GM12864 (cell line): ENCODE results near the gene PTBP3.
A peak's percentile ranks its signal among the peaks of the same experiment; 100 is the strongest.
"Not testable (repeated sequence)": the region's sequence is repeated elsewhere in the genome, so short reads cannot be mapped to it uniquely, and the experiment has no call there.

Experiments
- DNase-seq: peaks from one replicate; pipeline ENCODE4 v3.0.0-alpha.2; 2011; ENCODE audit warnings: low read depth
- H3K4me3 ChIP-seq: 2 replicates; pipeline ENCODE4 v1.5.1; 2011; ENCODE audit warnings: mild to moderate bottlenecking, low read depth, low read length, control low read depth
- CTCF ChIP-seq: IDR thresholded peaks from 2 replicates; pipeline ENCODE4 v1.5.1; 2011; ENCODE audit warnings: low read depth, mild to moderate bottlenecking, moderate library complexity, low read length, control low read depth, inconsistent platforms; ENCODE audit errors: missing control alignments

Gene PTBP3

GRCh38 chr9:112283582-112284253 lies 49.7 kb downstream of the PTBP3 start:
- no peak overlapping the region for H3K4me3 ChIP-seq
- TF ChIP-seq CTCF: no peak
- DNase-seq: no peak

- H3K4me3 ChIP-seq, DNase-seq: not testable (repeated sequence)
Observed at GRCh38 chr9:112282841-112283240, 50.6 kb downstream of the PTBP3 start.

- DNase-seq: no peak
- H3K4me3 ChIP-seq: no peak overlapping the region
- TF ChIP-seq CTCF: no peak
Observed at GRCh38 chr9:112280904-112281303, 52.5 kb downstream of the PTBP3 start.

GRCh38 chr9:112279501-112279900 lies 53.9 kb downstream of the PTBP3 start:
- H3K4me3 ChIP-seq: no peak overlapping the region
- DNase-seq: no peak
- TF ChIP-seq CTCF: no peak

GRCh38 chr9:112278152-112278551 lies 55.3 kb downstream of the PTBP3 start:
- H3K4me3 ChIP-seq: no peak overlapping the region
- TF ChIP-seq CTCF: no peak
- DNase-seq: no peak

- DNase-seq: peak; percentile 10
- no peak overlapping the region for H3K4me3 ChIP-seq
- TF ChIP-seq CTCF: no peak
Observed at GRCh38 chr9:112274600-112274999, 58.8 kb downstream of the PTBP3 start.

GRCh38 chr9:112273876-112274275 lies 59.5 kb downstream of the PTBP3 start:
- no peak for TF ChIP-seq CTCF
- no peak for DNase-seq
- no peak overlapping the region for H3K4me3 ChIP-seq
